Esophagus muscularis mucosa (tissue), 3 donors: ENCODE results near the gene DPYD.

Experiments
- CTCF ChIP-seq, 3 experiments: fragments of 200-600 bp in 2 of 3; fragments of 450-650 bp in 1 of 3; sonication (generic) in 2 of 3; IDR thresholded peaks; one replicate each; pipeline ENCODE4 v1.5.1; 2017 to 2019; ENCODE audit warnings: antibody characterized with exemption in 3 of 3, mild to moderate bottlenecking in 2 of 3, moderate library complexity in 1 of 3
- POLR2A ChIP-seq: fragments of 450-650 bp; IDR thresholded peaks from one replicate; pipeline ENCODE4 v1.6.1; 2017; ENCODE audit warnings: antibody characterized with exemption, moderate library complexity, mild to moderate bottlenecking, low read depth
- POLR2AphosphoS5 ChIP-seq, 2 donors: sonication (generic); formaldehyde crosslinking; IDR thresholded peaks; one replicate each; pipeline ENCODE4 v1.6.1; 2017; ENCODE audit warnings: antibody characterized with exemption in 2 of 2

GRCh38 chr1:97365026-97365425 lies 555.8 kb downstream of the DPYD start:
- no peak for TF ChIP-seq POLR2A
- TF ChIP-seq CTCF (IDR thresholded peaks at IDR 0.05): no peak
- no peak for TF ChIP-seq POLR2AphosphoS5 (IDR thresholded peaks at IDR 0.05)
